SK-N-SH (cell line): ENCODE results near the gene COMMD8. TPM values are rescaled to one million over a fixed set of nuclear protein-coding genes. Genes with fewer than 3 reads are reported as not detected.

Experiments
- CTCF ChIA-PET: fragments of 300-600, 350-600 bp; formaldehyde crosslinking; extraction: SDS; loops from one replicate; lab custom pipeline; 2021; lab: Yijun Ruan, JAX
- POLR2A ChIA-PET: fragments of 350-600 bp; sonication (Branson Sonifier 250); formaldehyde crosslinking; extraction: SDS; loops from one replicate; lab custom pipeline; 2020; ENCODE audit warnings: antibody characterized with exemption, inconsistent platforms; lab: Yijun Ruan, JAX
- DNase-seq: peaks from one replicate; pipeline ENCODE4 v3.0.0; 2012
- H2AFZ ChIP-seq: fragments of 200-600 bp; sonication (generic); 2 replicates; pipeline ENCODE4 v1.8.1; 2016; ENCODE audit warnings: antibody characterized with exemption, mild to moderate bottlenecking, low read depth
- H3F3A ChIP-seq: fragments of 200-600 bp; sonication (generic); replicated peaks from 2 replicates; pipeline ENCODE3; 2016; ENCODE audit warnings: antibody characterized with exemption, mild to moderate bottlenecking; ENCODE audit not compliant: insufficient read depth
- H3K27ac ChIP-seq, 2 experiments: fragments of 200-500 bp in 1 of 2; fragments of 200-600 bp in 1 of 2; sonication (Bioruptor generic) in 1 of 2; sonication (generic), shearing (Covaris generic) in 1 of 2; 2 replicates each; pipeline versions ENCODE4 v1.5.1 to v1.6.1; 2014 to 2016; ENCODE audit warnings: low read depth in 2 of 2, inconsistent platforms in 1 of 2, low read length in 1 of 2, mild to moderate bottlenecking in 1 of 2, mixed read lengths in 1 of 2
- H3K27me3 ChIP-seq: fragments of 200-600 bp; sonication (generic), shearing (Covaris generic); 2 replicates; pipeline ENCODE4 v1.6.1; 2016; ENCODE audit warnings: mixed run types; ENCODE audit not compliant: insufficient read depth
- H3K36me3 ChIP-seq, 2 experiments: fragments of 200-500 bp in 1 of 2; fragments of 200-600 bp in 1 of 2; sonication (Bioruptor generic) in 1 of 2; sonication (generic) in 1 of 2; replicated peaks in 1 of 2; 2 replicates each; pipeline versions ENCODE3 to v1.5.1; 2014 to 2016; ENCODE audit warnings: low read length in 1 of 2, mild to moderate bottlenecking in 1 of 2; ENCODE audit not compliant: insufficient read depth in 2 of 2, control insufficient read depth in 1 of 2
- H3K4me1 ChIP-seq, 2 experiments: fragments of 200-500 bp in 1 of 2; fragments of 200-600 bp in 1 of 2; sonication (Bioruptor generic) in 1 of 2; sonication (generic), shearing (Covaris generic) in 1 of 2; 2 replicates each; pipeline versions ENCODE4 v1.5.1 to v1.6.1; 2014 to 2016; ENCODE audit warnings: low read depth in 1 of 2, low read length in 1 of 2, mixed run types in 1 of 2; ENCODE audit not compliant: insufficient read depth in 2 of 2, control insufficient read depth in 1 of 2
- H3K4me2 ChIP-seq: fragments of 200-600 bp; sonication (generic), shearing (Covaris generic); 2 replicates; pipeline ENCODE4 v1.6.1; 2017; ENCODE audit warnings: mixed run types
- H3K4me3 ChIP-seq, 2 experiments: fragments of 200-500 bp in 1 of 2; fragments of 200-600 bp in 1 of 2; sonication (Bioruptor generic) in 1 of 2; sonication (generic), shearing (Covaris generic) in 1 of 2; 2 replicates each; pipeline versions ENCODE4 v1.5.1 to v1.8.1; 2014 to 2016; ENCODE audit warnings: low read depth in 2 of 2, inconsistent platforms in 1 of 2, low read length in 1 of 2, mild to moderate bottlenecking in 1 of 2, mixed read lengths in 1 of 2, moderate library complexity in 1 of 2
- H3K79me2 ChIP-seq: fragments of 200-600 bp; sonication (generic); 2 replicates; pipeline ENCODE4 v1.8.1; 2017; ENCODE audit warnings: mild to moderate bottlenecking; ENCODE audit not compliant: insufficient read depth
- H3K9ac ChIP-seq: fragments of 200-600 bp; sonication (generic); 2 replicates; pipeline ENCODE4 v1.6.1; 2017; ENCODE audit warnings: mixed run types
- H3K9me2 ChIP-seq: fragments of 200-600 bp; sonication (generic); 2 replicates; pipeline ENCODE4 v1.6.1; 2017; ENCODE audit warnings: mixed run types
- H3K9me3 ChIP-seq: fragments of 200-600 bp; sonication (generic); 2 replicates; pipeline ENCODE4 v1.6.1; 2017; ENCODE audit warnings: mixed run types, mild to moderate bottlenecking, moderate library complexity
- H4K20me1 ChIP-seq: fragments of 200-600 bp; sonication (generic); 2 replicates; pipeline ENCODE4 v1.6.1; 2017; ENCODE audit warnings: mild to moderate bottlenecking, mixed run types; ENCODE audit not compliant: insufficient read depth
- CTCF ChIP-seq: fragments of 200-600 bp; sonication (generic); IDR thresholded peaks from 2 replicates; pipeline ENCODE4 v1.6.1; 2017; ENCODE audit warnings: antibody characterized with exemption, mild to moderate bottlenecking, moderate library complexity
- EZH2phosphoT487 ChIP-seq: fragments of 200-600 bp; sonication (generic); IDR thresholded peaks from 2 replicates; pipeline ENCODE4 v1.6.1; 2017; ENCODE audit warnings: low read depth, mixed run types, mild to moderate bottlenecking, antibody characterized with exemption, moderate library complexity, borderline replicate concordance
- FOSL2 ChIP-seq: IDR thresholded peaks from 2 replicates; pipeline ENCODE4 v1.4.0; 2012; ENCODE audit warnings: low read depth, mild to moderate bottlenecking, moderate library complexity, borderline replicate concordance
- FOXM1 ChIP-seq: IDR thresholded peaks from 2 replicates; pipeline ENCODE4 v1.4.0; 2012; ENCODE audit warnings: low read depth, mild to moderate bottlenecking
- IRF3 ChIP-seq: fragments of 150-350 bp; IDR thresholded peaks from 2 replicates; pipeline ENCODE4 v1.6.1; 2016; ENCODE audit warnings: mild to moderate bottlenecking, low read depth, low read length
- JUND ChIP-seq: IDR thresholded peaks from 2 replicates; pipeline ENCODE4 v1.4.0; 2012
- MEF2A ChIP-seq: IDR thresholded peaks from 2 replicates; pipeline ENCODE4 v1.4.0; 2012; ENCODE audit warnings: low read depth, borderline replicate concordance
- MXI1 ChIP-seq: IDR thresholded peaks from 2 replicates; pipeline ENCODE4 v1.6.1; 2012; ENCODE audit warnings: mild to moderate bottlenecking, low read depth, low read length, improper control_type of control experiment
- POLR2AphosphoS5 ChIP-seq: IDR thresholded peaks from 2 replicates; pipeline ENCODE4 v1.6.1; 2012; ENCODE audit warnings: low read depth, low read length
- RAD21 ChIP-seq: IDR thresholded peaks from 2 replicates; pipeline ENCODE4 v1.6.1; 2012; ENCODE audit warnings: mild to moderate bottlenecking, low read length
- REST ChIP-seq: IDR thresholded peaks from 2 replicates; pipeline ENCODE4 v1.6.1; 2012; ENCODE audit warnings: mild to moderate bottlenecking, low read depth, low read length, moderate library complexity
- TEAD4 ChIP-seq: IDR thresholded peaks from 2 replicates; pipeline ENCODE4 v1.4.0; 2012; ENCODE audit warnings: mild to moderate bottlenecking, borderline replicate concordance; ENCODE audit not compliant: insufficient read depth
- USF1 ChIP-seq: IDR thresholded peaks from 2 replicates; pipeline ENCODE4 v1.4.0; 2012; ENCODE audit warnings: low read depth, borderline replicate concordance
- YY1 ChIP-seq: IDR thresholded peaks from 2 replicates; pipeline ENCODE4 v1.4.0; 2012; ENCODE audit warnings: low read depth, mild to moderate bottlenecking
- WGBS: methylation state at CpG from one replicate; pipeline ENCODE4 v1.1.6; 2017; ENCODE audit warnings: low lambda C conversion rate; 5-methylcytosine and 5-hydroxymethylcytosine counted together
- polyA plus RNA-seq, 3 experiments: library from polyadenylated mRNA; depleted of rRNA; stranded (reverse); fragments of >200 nt; gene quantifications; 2 replicates each; pipeline ENCODE4 v1.2.3, GENCODE V29; 2012

Gene COMMD8
- polyA plus RNA-seq, 1 of the 3 experiments (the other 2 are of a cell fraction): 7.0 TPM

- CTCF ChIA-PET: no interaction called here
- no peaks in the 10 kb centered on the region for H3K36me3 ChIP-seq
- no peaks in the 10 kb centered on the region for H3K27me3 ChIP-seq
- WGBS: 47% methylated on average over 2 of the region's 2 CpGs
- H3K9ac ChIP-seq: no peak overlapping the region
- no peaks in the 10 kb centered on the region for H3F3A ChIP-seq
- no peak overlapping the region for H2AFZ ChIP-seq
- H3K27ac ChIP-seq: no peak overlapping the region
- H3K4me3 ChIP-seq: no peak overlapping the region
- no peak for DNase-seq
- no peaks in the 10 kb centered on the region for H4K20me1 ChIP-seq
- no peaks in the 10 kb centered on the region for H3K4me1 ChIP-seq
- TF ChIP-seq JUND (no peak), FOSL2 (no peak), TEAD4 (no peak), MXI1 (no peak), CTCF (no peak), USF1 (no peak), FOXM1 (no peak), MEF2A (no peak), RAD21 (no peak), YY1 (no peak), REST (no peak), EZH2phosphoT487 (no peak), IRF3 (no peak), POLR2AphosphoS5 (no peak)
- POLR2A ChIA-PET: no interaction called here
- H3K4me2 ChIP-seq: no peak overlapping the region
- H3K9me2 ChIP-seq: no peaks in the 10 kb centered on the region
- no peaks in the 10 kb centered on the region for H3K79me2 ChIP-seq
- H3K9me3 ChIP-seq: no peaks in the 10 kb centered on the region
These were observed 57.1 kb downstream of the COMMD8 start for GRCh38 chr4:47406408-47406807.

Other genes starting within 250 kb of the COMMD8 start
- 7.9 and 12.6 TPM in 2 replicates for gene ATP10D, start 21.6 kb upstream of the COMMD8 start, polyA plus RNA-seq (2012; rRNA removed)